HEK293 (cell line): Measurements from ENCODE around the gene ARMCX2.

Source experiments
- CTCF ChIP-seq: fragments of 450-650 bp; formaldehyde crosslinking; IDR thresholded peaks from 2 replicates; pipeline ENCODE4 v1.5.1; 2016; ENCODE audit warnings: missing biosample characterization, missing genetic modification characterization
- KLF17 ChIP-seq: fragments of 450-650 bp; formaldehyde crosslinking; IDR thresholded peaks from 2 replicates; pipeline ENCODE4 v1.5.1; 2016; ENCODE audit warnings: missing biosample characterization, missing genetic modification characterization
- ZBTB10 ChIP-seq: fragments of 450-650 bp; formaldehyde crosslinking; IDR thresholded peaks from 2 replicates; pipeline ENCODE4 v1.5.1; 2016; ENCODE audit warnings: missing biosample characterization, missing genetic modification characterization
- ZNF274 ChIP-seq, 2 experiments: fragments of 200-500 bp in 1 of 2; fragments of 450-650 bp in 1 of 2; sonication (Bioruptor generic) in 1 of 2; formaldehyde crosslinking in 1 of 2; IDR thresholded peaks; 2 replicates each; pipeline versions ENCODE4 v1.5.1 to v1.6.1; 2014 to 2016; ENCODE audit warnings: borderline replicate concordance in 1 of 2, inconsistent platforms in 1 of 2, low read length in 1 of 2, missing biosample characterization in 1 of 2, missing genetic modification characterization in 1 of 2
- ZNF510 ChIP-seq: fragments of 450-650 bp; formaldehyde crosslinking; IDR thresholded peaks from 2 replicates; pipeline ENCODE4 v1.5.1; 2018; ENCODE audit warnings: mild to moderate bottlenecking, missing genetic modification characterization, missing biosample characterization; ENCODE audit not compliant: insufficient replicate concordance
- ZNF513 ChIP-seq: fragments of 450-650 bp; IDR thresholded peaks from 2 replicates; pipeline ENCODE4 v1.5.1; 2018; ENCODE audit warnings: missing biosample characterization, missing genetic modification characterization
- ZNF837 ChIP-seq: fragments of 450-650 bp; formaldehyde crosslinking; IDR thresholded peaks from 2 replicates; pipeline ENCODE4 v1.5.1; 2016; ENCODE audit warnings: missing biosample characterization, missing genetic modification characterization

GRCh38 chrX:101605728-101606127 lies 53.9 kb downstream of the ARMCX2 start:
- TF ChIP-seq ZNF510 (tag by site-specific recombination) (no peak), CTCF (no peak), ZNF837 (tag by site-specific recombination) (no peak), ZBTB10 (tag by site-specific recombination) (no peak), ZNF274 (IDR thresholded peaks at IDR 0.05; ENCODE audit: low read length) (no peak), ZNF274 (tag by site-specific recombination; IDR thresholded peaks at IDR 0.05; ENCODE audit: borderline replicate concordance) (no peak), ZNF513 (tag by site-specific recombination) (no peak), KLF17 (tag by site-specific recombination) (no peak)
